GM23338 (cell line): Measurements from ENCODE around the gene RORC. TPM values are rescaled to one million over a fixed set of nuclear protein-coding genes. Genes with fewer than 3 reads are reported as not detected.

Experiments
- ATAC-seq: fragments of 200-7000 bp; cut with Tn5 transposase; 3 replicates; pipeline ENCODE4 v1.9.1; 2020
- DNase-seq: peaks from one replicate; pipeline ENCODE4 v3.0.0-alpha.2; 2015; ENCODE audit warnings: low spot score
- H2AFZ ChIP-seq: fragments of 200-600 bp; sonication (generic); 2 replicates; pipeline ENCODE4 v1.8.0; 2016; ENCODE audit warnings: antibody characterized with exemption, mild to moderate bottlenecking, moderate library complexity
- H3F3A ChIP-seq: fragments of 200-600 bp; sonication (generic); replicated peaks from 2 replicates; pipeline ENCODE4 v1.8.0; 2017; ENCODE audit warnings: antibody characterized with exemption, mixed run types, low read depth
- H3K27ac ChIP-seq: fragments of 200-600 bp; sonication (generic); 2 replicates; pipeline ENCODE4 v1.6.1; 2016; ENCODE audit warnings: low read depth
- H3K27me3 ChIP-seq: fragments of 200-600 bp; sonication (generic); 2 replicates; pipeline ENCODE4 v1.8.0; 2016; ENCODE audit warnings: mild to moderate bottlenecking, mixed run types, moderate library complexity; ENCODE audit not compliant: insufficient read depth
- H3K36me3 ChIP-seq: fragments of 200-600 bp; sonication (generic); 2 replicates; pipeline ENCODE4 v1.8.0; 2016; ENCODE audit warnings: mild to moderate bottlenecking; ENCODE audit not compliant: insufficient read depth
- H3K4me1 ChIP-seq: fragments of 200-600 bp; sonication (generic); 2 replicates; pipeline ENCODE4 v1.8.0; 2016; ENCODE audit warnings: mild to moderate bottlenecking, moderate library complexity; ENCODE audit not compliant: insufficient read depth
- H3K4me2 ChIP-seq: fragments of 200-600 bp; sonication (generic); 2 replicates; pipeline ENCODE4 v1.7.1; 2017; ENCODE audit warnings: mixed run types
- H3K4me3 ChIP-seq: fragments of 200-600 bp; sonication (generic); 2 replicates; pipeline ENCODE4 v1.6.1; 2016; ENCODE audit warnings: mixed run types
- H3K79me2 ChIP-seq: fragments of 200-600 bp; sonication (generic); replicated peaks from 2 replicates; pipeline ENCODE4 v1.8.0; 2017; ENCODE audit warnings: mild to moderate bottlenecking; ENCODE audit not compliant: insufficient read depth
- H3K9me2 ChIP-seq: fragments of 200-600 bp; sonication (generic); 2 replicates; pipeline ENCODE4 v1.8.0; 2017; ENCODE audit not compliant: insufficient read depth
- H4K20me1 ChIP-seq: fragments of 200-600 bp; sonication (generic); replicated peaks from 2 replicates; pipeline ENCODE4 v1.8.0; 2017; ENCODE audit warnings: mild to moderate bottlenecking; ENCODE audit not compliant: insufficient read depth
- H3K27ac Mint-ChIP-seq: 2 replicates; pipeline ENCODE4 v1.8.0; 2020; ENCODE audit warnings: inconsistent platforms, mild to moderate bottlenecking, moderate library complexity, mixed read lengths
- H3K27me3 Mint-ChIP-seq: 3 replicates; pipeline ENCODE4 v1.8.0; 2022; ENCODE audit warnings: low read depth, mild to moderate bottlenecking, moderate library complexity, mixed read lengths, inconsistent platforms; ENCODE audit not compliant: insufficient read depth, poor library complexity
- H3K36me3 Mint-ChIP-seq: 3 replicates; pipeline ENCODE4 v1.8.0; 2021; ENCODE audit warnings: low read depth, mild to moderate bottlenecking, inconsistent platforms, moderate library complexity, mixed read lengths
- H3K4me1 Mint-ChIP-seq: 3 replicates; pipeline ENCODE4 v1.8.0; 2020; ENCODE audit warnings: mild to moderate bottlenecking, inconsistent platforms, mixed read lengths
- H3K4me3 Mint-ChIP-seq: 3 replicates; pipeline ENCODE4 v1.8.0; 2021; ENCODE audit warnings: moderate library complexity, mild to moderate bottlenecking, inconsistent platforms, mixed read lengths
- H3K9me3 Mint-ChIP-seq: 3 replicates; pipeline ENCODE4 v1.8.0; 2020; ENCODE audit warnings: moderate library complexity, mild to moderate bottlenecking, inconsistent platforms, mixed read lengths
- CREB1 ChIP-seq: fragments of 250-450 bp; sonication (Bioruptor Pico); IDR thresholded peaks from 2 replicates; pipeline ENCODE4 v1.5.0; 2020; ENCODE audit warnings: low read depth, mild to moderate bottlenecking, moderate library complexity
- EZH2 ChIP-seq: fragments of 200-600 bp; sonication (generic); IDR thresholded peaks from one replicate; pipeline ENCODE4 v1.8.0; 2017; ENCODE audit warnings: antibody characterized with exemption, mild to moderate bottlenecking, low read depth; ENCODE audit not compliant: unreplicated experiment
- EZH2phosphoT487 ChIP-seq: fragments of 200-600 bp; sonication (generic); IDR thresholded peaks from one replicate; pipeline ENCODE4 v1.8.1; 2018; ENCODE audit warnings: antibody characterized with exemption; ENCODE audit not compliant: unreplicated experiment
- JUNB ChIP-seq: IDR thresholded peaks from one replicate; pipeline ENCODE4 v1.6.1; 2016; ENCODE audit warnings: antibody characterized with exemption; ENCODE audit not compliant: unreplicated experiment
- NANOG ChIP-seq: IDR thresholded peaks from 2 replicates; pipeline ENCODE4 v1.6.1; 2016; ENCODE audit warnings: antibody characterized with exemption, borderline replicate concordance
- POLR2AphosphoS5 ChIP-seq: IDR thresholded peaks from 2 replicates; pipeline ENCODE4 v1.6.1; 2016; ENCODE audit warnings: antibody characterized with exemption, low read depth
- STAT1 ChIP-seq: IDR thresholded peaks from one replicate; pipeline ENCODE4 v1.6.1; 2016; ENCODE audit warnings: antibody characterized with exemption; ENCODE audit not compliant: unreplicated experiment
- ZNF114 ChIP-seq: fragments of 250-450 bp; sonication (Bioruptor Pico); IDR thresholded peaks from 2 replicates; pipeline ENCODE4 v1.5.0; 2020; ENCODE audit warnings: mild to moderate bottlenecking, moderate library complexity
- ZNF331 ChIP-seq: fragments of 250-450 bp; sonication (Bioruptor Pico); IDR thresholded peaks from 2 replicates; pipeline ENCODE4 v1.5.0; 2020; ENCODE audit warnings: low read depth, mild to moderate bottlenecking, moderate library complexity
- polyA plus RNA-seq: library from polyadenylated mRNA; unstranded; fragments of >200 nt; fragmentation: Nextera tagmentation; extraction: Ambion mirVana; gene quantifications from 2 replicates; pipeline ENCODE4 v1.2.1, GENCODE V29; 2016
- total RNA-seq: library from RNA; depleted of rRNA; stranded (reverse); fragments of >200 nt; shearing (Covaris generic); gene quantifications from 2 replicates; pipeline ENCODE4 v1.2.3, GENCODE V29; 2014
- TF ChIP-seq, protein P1 (sequence below): IDR thresholded peaks from 2 replicates; pipeline ENCODE4 v1.6.1; 2016; ENCODE audit warnings: antibody characterized with exemption
- TF ChIP-seq, protein P2 (sequence below): IDR thresholded peaks from one replicate; pipeline ENCODE4 v1.6.1; 2018; ENCODE audit warnings: antibody characterized with exemption; ENCODE audit not compliant: unreplicated experiment

The RORC gene
- total and polyA plus RNA-seq, 2 experiments from 2014 or later = 0.29 to 0.97 TPM

DNA sequence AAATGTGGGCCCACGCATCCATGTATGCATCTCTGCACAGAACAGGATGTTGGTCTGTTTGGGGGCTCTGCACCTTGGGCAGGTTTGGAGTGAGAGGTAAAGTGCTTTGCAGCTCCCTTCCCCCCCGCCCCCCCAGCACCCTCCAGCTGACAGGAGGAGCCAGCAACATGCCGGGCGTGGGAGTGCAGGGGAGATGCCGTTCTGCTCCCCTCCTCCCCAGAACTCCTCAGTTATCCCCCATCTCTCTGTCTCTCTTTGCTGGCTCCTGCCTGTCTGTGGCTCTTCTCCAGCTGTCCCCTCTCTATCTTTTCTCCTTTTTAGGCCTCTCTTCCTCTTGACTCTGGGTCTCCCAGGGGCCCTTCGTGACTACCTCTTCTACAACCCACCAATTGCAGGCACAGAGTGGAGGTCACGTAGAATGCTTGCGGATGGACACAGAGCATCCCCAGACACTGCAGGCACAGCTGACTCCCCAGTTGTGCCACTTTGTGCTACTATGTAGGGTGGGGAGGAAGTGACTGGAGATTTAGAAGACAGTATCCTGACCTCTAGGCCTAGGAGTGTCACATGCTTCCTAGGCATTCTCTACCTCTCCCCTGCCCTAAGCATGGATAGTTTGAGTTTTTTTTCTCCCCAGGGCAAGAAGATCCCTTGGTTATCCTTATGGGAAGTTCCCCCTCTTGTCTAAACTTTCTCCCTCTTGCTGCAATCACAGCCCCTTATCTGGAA lies 1.7 kb upstream of the RORC start:
- Histone ChIP-seq H3K79me2 (no peaks in the 10 kb centered on the region), H3K9me2 (no peaks in the 10 kb centered on the region), H4K20me1 (no peaks in the 10 kb centered on the region), H3K4me2 (no peak overlapping the region), H3F3A (no peaks in the 10 kb centered on the region; the same call in 1 of the 2 replicates), H3K4me1 (peaks cover 35% of the 10 kb centered on the region), H3K27me3 (peaks cover 17% of the 10 kb centered on the region), H3K27ac (no peak overlapping the region), H3K4me3 (no peak overlapping the region), H2AFZ (no peak overlapping the region), H3K36me3 (no peaks in the 10 kb centered on the region)
- TF ChIP-seq EZH2 (no peak), ZNF114 (CRISPR knock-in tag) (no peak), STAT1 (no peak), CREB1 (no peak)
- H3K36me3 Mint-ChIP-seq = no peaks in the 10 kb centered on the region; the same call in 2 of the 3 replicates
- H3K4me3 Mint-ChIP-seq = no peak overlapping the region
- peaks cover 4% of the 10 kb centered on the region; the same call in 1 of the 3 replicates for H3K9me3 Mint-ChIP-seq
- ATAC-seq (no peak), DNase-seq (no peak)
- peaks cover 45% of the 10 kb centered on the region for H3K4me1 Mint-ChIP-seq
- H3K27me3 Mint-ChIP-seq = peaks cover 24% of the 10 kb centered on the region
- no peak overlapping the region for H3K27ac Mint-ChIP-seq

- no peak overlapping the region for H3K4me3 Mint-ChIP-seq
- TF ChIP-seq, protein P1, sequence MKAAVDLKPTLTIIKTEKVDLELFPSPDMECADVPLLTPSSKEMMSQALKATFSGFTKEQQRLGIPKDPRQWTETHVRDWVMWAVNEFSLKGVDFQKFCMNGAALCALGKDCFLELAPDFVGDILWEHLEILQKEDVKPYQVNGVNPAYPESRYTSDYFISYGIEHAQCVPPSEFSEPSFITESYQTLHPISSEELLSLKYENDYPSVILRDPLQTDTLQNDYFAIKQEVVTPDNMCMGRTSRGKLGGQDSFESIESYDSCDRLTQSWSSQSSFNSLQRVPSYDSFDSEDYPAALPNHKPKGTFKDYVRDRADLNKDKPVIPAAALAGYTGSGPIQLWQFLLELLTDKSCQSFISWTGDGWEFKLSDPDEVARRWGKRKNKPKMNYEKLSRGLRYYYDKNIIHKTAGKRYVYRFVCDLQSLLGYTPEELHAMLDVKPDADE = no peak
- TF ChIP-seq ZNF331 (no peak), EZH2 (no peak)
- H3K4me3 ChIP-seq = no peak overlapping the region
- no peaks in the 10 kb centered on the region; the same call in 2 of the 3 replicates for H3K36me3 Mint-ChIP-seq
- no peak overlapping the region for H3K27ac ChIP-seq
- H3K4me2 ChIP-seq = no peak overlapping the region
- H3K36me3 ChIP-seq = no peaks in the 10 kb centered on the region
- peaks cover 4% of the 10 kb centered on the region; the same call in 1 of the 3 replicates for H3K9me3 Mint-ChIP-seq
- no peak overlapping the region for H2AFZ ChIP-seq
- no peaks in the 10 kb centered on the region for H3K9me2 ChIP-seq
- peaks cover 21% of the 10 kb centered on the region for H3K27me3 Mint-ChIP-seq
- H3F3A ChIP-seq = no peaks in the 10 kb centered on the region; the same call in 1 of the 2 replicates
- H3K4me1 ChIP-seq = peaks cover 37% of the 10 kb centered on the region
- H3K27me3 ChIP-seq = peaks cover 8% of the 10 kb centered on the region
- H3K4me1 Mint-ChIP-seq = peaks cover 49% of the 10 kb centered on the region
- no peak for DNase-seq
- H3K79me2 ChIP-seq = no peaks in the 10 kb centered on the region
- H4K20me1 ChIP-seq = no peaks in the 10 kb centered on the region
- no peak for ATAC-seq
- no peak overlapping the region for H3K27ac Mint-ChIP-seq
Measured at GRCh38 chr1:151832318-151832980, 847 bp upstream of the RORC start.

- H3K4me1 Mint-ChIP-seq = peaks cover 41% of the 10 kb centered on the region
- H2AFZ ChIP-seq = no peak overlapping the region
- no peak overlapping the region for H3K27ac ChIP-seq
- no peak overlapping the region for H3K4me2 ChIP-seq
- DNase-seq (no peak), ATAC-seq (no peak)
- no peaks in the 10 kb centered on the region; the same call in 1 of the 2 replicates for H3F3A ChIP-seq
- peaks cover 34% of the 10 kb centered on the region for H3K4me1 ChIP-seq
- no peaks in the 10 kb centered on the region for H3K9me2 ChIP-seq
- H4K20me1 ChIP-seq = no peaks in the 10 kb centered on the region
- H3K4me3 Mint-ChIP-seq = no peak overlapping the region
- H3K9me3 Mint-ChIP-seq = no peaks in the 10 kb centered on the region; the same call in 2 of the 3 replicates
- no peaks in the 10 kb centered on the region for H3K36me3 ChIP-seq
- H3K27me3 ChIP-seq = no peaks in the 10 kb centered on the region
- H3K27ac Mint-ChIP-seq = no peak overlapping the region
- no peak overlapping the region for H3K4me3 ChIP-seq
- H3K27me3 Mint-ChIP-seq = peaks cover 15% of the 10 kb centered on the region
- no peaks in the 10 kb centered on the region for H3K79me2 ChIP-seq
- no peaks in the 10 kb centered on the region; the same call in 2 of the 3 replicates for H3K36me3 Mint-ChIP-seq
- TF ChIP-seq ZNF331 = no peak
- no peak for TF ChIP-seq POLR2AphosphoS5
- no peak for TF ChIP-seq ZNF114 (CRISPR knock-in tag)
- no peak for TF ChIP-seq STAT1
- TF ChIP-seq NANOG = no peak
- no peak for TF ChIP-seq JUNB
- TF ChIP-seq, protein P2, sequence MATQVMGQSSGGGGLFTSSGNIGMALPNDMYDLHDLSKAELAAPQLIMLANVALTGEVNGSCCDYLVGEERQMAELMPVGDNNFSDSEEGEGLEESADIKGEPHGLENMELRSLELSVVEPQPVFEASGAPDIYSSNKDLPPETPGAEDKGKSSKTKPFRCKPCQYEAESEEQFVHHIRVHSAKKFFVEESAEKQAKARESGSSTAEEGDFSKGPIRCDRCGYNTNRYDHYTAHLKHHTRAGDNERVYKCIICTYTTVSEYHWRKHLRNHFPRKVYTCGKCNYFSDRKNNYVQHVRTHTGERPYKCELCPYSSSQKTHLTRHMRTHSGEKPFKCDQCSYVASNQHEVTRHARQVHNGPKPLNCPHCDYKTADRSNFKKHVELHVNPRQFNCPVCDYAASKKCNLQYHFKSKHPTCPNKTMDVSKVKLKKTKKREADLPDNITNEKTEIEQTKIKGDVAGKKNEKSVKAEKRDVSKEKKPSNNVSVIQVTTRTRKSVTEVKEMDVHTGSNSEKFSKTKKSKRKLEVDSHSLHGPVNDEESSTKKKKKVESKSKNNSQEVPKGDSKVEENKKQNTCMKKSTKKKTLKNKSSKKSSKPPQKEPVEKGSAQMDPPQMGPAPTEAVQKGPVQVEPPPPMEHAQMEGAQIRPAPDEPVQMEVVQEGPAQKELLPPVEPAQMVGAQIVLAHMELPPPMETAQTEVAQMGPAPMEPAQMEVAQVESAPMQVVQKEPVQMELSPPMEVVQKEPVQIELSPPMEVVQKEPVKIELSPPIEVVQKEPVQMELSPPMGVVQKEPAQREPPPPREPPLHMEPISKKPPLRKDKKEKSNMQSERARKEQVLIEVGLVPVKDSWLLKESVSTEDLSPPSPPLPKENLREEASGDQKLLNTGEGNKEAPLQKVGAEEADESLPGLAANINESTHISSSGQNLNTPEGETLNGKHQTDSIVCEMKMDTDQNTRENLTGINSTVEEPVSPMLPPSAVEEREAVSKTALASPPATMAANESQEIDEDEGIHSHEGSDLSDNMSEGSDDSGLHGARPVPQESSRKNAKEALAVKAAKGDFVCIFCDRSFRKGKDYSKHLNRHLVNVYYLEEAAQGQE = no peak
- no peak for TF ChIP-seq EZH2phosphoT487
- TF ChIP-seq CREB1 = no peak
Measured at GRCh38 chr1:151831256-151831591, 378 bp downstream of the RORC start.
